HL-60 (cell line): Measurements from ENCODE around the gene FAT1.
"Not testable (repeated sequence)": the region's sequence is repeated elsewhere in the genome, so short reads cannot be mapped to it uniquely, and the experiment has no call there.

ENCODE experiments used
- GABPA ChIP-seq: IDR thresholded peaks from 2 replicates; pipeline ENCODE4 v1.6.1; 2012; ENCODE audit warnings: low read depth
- POLR2AphosphoS5 ChIP-seq: IDR thresholded peaks from 2 replicates; pipeline ENCODE4 v1.6.1; 2012; ENCODE audit warnings: low read depth
- TF ChIP-seq, protein P1 (sequence below): IDR thresholded peaks from one replicate; pipeline ENCODE4 v1.5.1; 2011; ENCODE audit warnings: low read length, control low read depth, inconsistent platforms; ENCODE audit not compliant: insufficient read depth

DNA sequence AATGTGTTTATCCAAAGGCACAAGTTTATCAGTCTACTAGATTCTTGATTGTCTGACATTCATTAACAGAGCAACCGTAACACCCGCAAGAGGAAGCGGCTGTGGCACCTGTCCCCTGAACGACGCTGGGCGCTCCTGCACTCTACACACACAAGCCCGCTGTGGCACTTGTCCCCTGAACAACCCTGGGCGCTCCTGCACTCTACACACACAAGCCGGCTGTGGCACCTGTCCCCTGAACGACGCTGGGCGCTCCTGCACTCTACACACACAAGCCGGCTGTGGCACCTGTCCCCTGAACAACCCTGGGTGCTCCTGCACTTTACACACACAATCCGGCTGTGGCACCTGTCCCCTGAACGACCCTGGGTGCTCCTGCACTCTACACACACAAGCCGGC is 64.2 kb downstream of the FAT1 start:
- TF ChIP-seq, protein P1, sequence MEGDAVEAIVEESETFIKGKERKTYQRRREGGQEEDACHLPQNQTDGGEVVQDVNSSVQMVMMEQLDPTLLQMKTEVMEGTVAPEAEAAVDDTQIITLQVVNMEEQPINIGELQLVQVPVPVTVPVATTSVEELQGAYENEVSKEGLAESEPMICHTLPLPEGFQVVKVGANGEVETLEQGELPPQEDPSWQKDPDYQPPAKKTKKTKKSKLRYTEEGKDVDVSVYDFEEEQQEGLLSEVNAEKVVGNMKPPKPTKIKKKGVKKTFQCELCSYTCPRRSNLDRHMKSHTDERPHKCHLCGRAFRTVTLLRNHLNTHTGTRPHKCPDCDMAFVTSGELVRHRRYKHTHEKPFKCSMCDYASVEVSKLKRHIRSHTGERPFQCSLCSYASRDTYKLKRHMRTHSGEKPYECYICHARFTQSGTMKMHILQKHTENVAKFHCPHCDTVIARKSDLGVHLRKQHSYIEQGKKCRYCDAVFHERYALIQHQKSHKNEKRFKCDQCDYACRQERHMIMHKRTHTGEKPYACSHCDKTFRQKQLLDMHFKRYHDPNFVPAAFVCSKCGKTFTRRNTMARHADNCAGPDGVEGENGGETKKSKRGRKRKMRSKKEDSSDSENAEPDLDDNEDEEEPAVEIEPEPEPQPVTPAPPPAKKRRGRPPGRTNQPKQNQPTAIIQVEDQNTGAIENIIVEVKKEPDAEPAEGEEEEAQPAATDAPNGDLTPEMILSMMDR, result not testable (repeated sequence)
- TF ChIP-seq GABPA, POLR2AphosphoS5: not testable (repeated sequence)
